T follicular helper cell (primary cell): ENCODE data around the gene GRAMD1A.

Experiments
- DNase-seq: peaks from one replicate; pipeline ENCODE4 v3.0.0-alpha.2; 2020; ENCODE audit warnings: low read depth

Gene GRAMD1A

DNA sequence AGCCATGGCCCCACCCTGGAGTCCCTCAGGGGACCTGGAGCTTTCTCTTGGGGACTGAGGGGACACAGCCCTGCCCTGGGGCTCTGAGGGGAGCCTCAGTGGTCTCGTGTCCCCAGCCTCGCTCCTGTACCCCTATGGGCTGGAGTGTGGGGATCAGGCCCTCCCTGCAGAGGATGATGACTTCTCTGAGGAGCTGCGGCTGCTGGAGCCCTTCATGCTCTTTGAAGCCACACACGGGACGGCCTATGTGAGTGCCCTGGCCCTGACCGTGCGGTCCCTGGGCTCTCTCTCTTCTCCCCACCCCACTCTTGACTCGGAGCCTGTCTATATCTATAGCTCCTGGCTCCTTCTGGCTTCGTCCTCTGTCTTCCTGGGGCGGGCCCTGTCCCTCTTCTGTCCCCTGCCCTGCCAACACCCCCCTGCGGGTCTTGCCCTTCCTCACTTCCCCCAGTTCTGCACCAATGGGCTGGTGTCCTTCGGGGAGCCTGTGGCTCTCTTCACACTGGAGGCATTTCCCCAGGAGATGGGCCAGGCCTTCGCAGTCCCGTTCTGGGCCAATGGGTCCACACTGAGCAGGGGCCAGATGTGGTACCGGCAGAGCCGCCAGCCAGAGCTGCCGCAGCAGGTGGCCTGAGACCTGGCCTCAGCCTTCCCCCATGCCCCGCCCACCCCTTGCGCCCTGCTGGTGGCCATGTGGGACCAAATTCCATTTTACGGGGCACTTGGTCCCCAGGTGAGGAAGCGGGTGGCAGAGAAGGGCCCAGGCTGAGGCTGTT is 74.5 kb downstream of the GRAMD1A start:
- DNase-seq, result no peak

DNA sequence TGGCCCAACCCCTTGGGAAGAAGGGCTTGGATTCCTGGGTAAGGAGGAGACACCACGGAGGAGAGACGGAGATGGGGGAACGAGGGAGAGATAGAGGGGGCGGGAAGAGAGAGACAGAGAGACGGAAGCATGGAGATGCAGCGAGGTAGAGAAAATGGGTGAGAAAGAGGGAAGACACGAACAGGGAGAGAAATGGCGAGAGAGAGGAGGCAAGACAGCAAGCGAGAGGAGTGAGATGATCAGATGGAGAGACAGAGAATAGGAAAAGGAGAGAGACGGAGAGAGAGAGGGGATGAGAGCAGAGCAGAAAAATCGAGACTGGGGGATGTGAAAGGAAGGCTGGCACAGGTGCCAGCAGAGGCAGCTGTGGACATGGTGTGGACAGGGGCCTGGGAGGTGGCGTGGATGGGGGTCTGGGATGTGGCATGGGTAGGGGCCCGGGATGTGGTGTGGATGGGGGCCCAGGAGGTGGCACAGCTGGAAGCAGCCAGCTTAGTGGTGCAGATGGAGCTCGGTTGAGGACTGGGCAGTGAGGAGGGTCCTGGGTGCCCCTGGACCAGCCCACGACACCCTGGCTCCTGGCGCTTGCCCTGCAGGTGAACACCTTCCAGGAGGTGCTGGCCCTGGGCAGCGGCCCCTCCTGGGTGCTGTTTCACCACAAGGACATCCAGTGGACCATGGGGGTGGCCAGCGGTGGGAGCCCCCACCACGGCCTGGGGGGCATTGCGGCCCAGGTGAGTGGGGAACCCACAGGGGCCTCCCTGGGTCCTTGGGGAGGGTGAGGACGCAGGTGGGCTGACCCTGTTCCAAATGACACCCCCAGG is 75.3 kb downstream of the GRAMD1A start:
- DNase-seq, result no peak

- no peak for DNase-seq
These were observed 75.9 kb downstream of the GRAMD1A start for GRCh38 chr19:35076026-35076370.
